Caco-2 (cell line): Measurements from ENCODE around the gene OR6M1. TPM values are rescaled to one million over a fixed set of nuclear protein-coding genes. Genes with fewer than 3 reads are reported as not detected.

ENCODE experiments used
- BruUV-seq: library from RNA; stranded (reverse); fragments of 400-500 nt; replicated peaks from 2 replicates; lab custom pipeline; 2021; lab: Mats Ljungman, UMichigan
- CTCF ChIA-PET: fragments of 300-600 bp; sonication (Branson Sonifier 250); formaldehyde crosslinking; loops from one replicate; lab custom pipeline; 2022; ENCODE audit warnings: antibody characterized with exemption; lab: Charles Lee
- POLR2A ChIA-PET: fragments of 300-600 bp; sonication (Branson Sonifier 250); formaldehyde crosslinking; loops from one replicate; lab custom pipeline; 2022; ENCODE audit warnings: antibody characterized with exemption; lab: Charles Lee
- DNase-seq, 2 experiments: peaks; one replicate each; pipeline versions ENCODE4 v3.0.0 to v3.0.0-alpha.2; 2020 to 2022
- H3K27me3 ChIP-seq: replicated peaks from 2 replicates; pipeline ENCODE4 v1.6.0; 2011; ENCODE audit warnings: low read length; ENCODE audit not compliant: control insufficient read depth, insufficient read depth
- H3K36me3 ChIP-seq: 2 replicates; pipeline ENCODE4 v1.5.1; 2011; ENCODE audit warnings: low read length; ENCODE audit not compliant: control insufficient read depth, insufficient read depth
- H3K4me1 ChIP-seq: fragments of 250-450 bp; sonication (Bioruptor Pico); 2 replicates; pipeline ENCODE4 v1.5.1; 2020; ENCODE audit warnings: mild to moderate bottlenecking
- H3K4me3 ChIP-seq: 2 replicates; pipeline ENCODE4 v1.5.1; 2011; ENCODE audit warnings: low read depth, mild to moderate bottlenecking, control low read depth, low read length
- H3K9me3 ChIP-seq: fragments of 250-450 bp; sonication (Bioruptor Pico); 2 replicates; pipeline ENCODE4 v1.5.1; 2020; ENCODE audit warnings: mild to moderate bottlenecking, moderate library complexity
- H3K27ac Mint-ChIP-seq: one replicate; pipeline ENCODE4 v1.8.0; 2022; ENCODE audit warnings: mixed read lengths; ENCODE audit not compliant: unreplicated experiment
- H3K27me3 Mint-ChIP-seq: one replicate; pipeline ENCODE4 v1.8.0; 2022; ENCODE audit warnings: mixed read lengths; ENCODE audit not compliant: insufficient read depth, unreplicated experiment
- H3K36me3 Mint-ChIP-seq: one replicate; pipeline ENCODE4 v1.8.0; 2022; ENCODE audit warnings: mild to moderate bottlenecking, mixed read lengths; ENCODE audit not compliant: insufficient read depth, unreplicated experiment
- H3K4me1 Mint-ChIP-seq: one replicate; pipeline ENCODE4 v1.8.0; 2022; ENCODE audit warnings: low read depth, mixed read lengths; ENCODE audit not compliant: unreplicated experiment
- H3K4me3 Mint-ChIP-seq: one replicate; pipeline ENCODE4 v1.8.0; 2022; ENCODE audit warnings: mild to moderate bottlenecking, moderate library complexity, mixed read lengths; ENCODE audit not compliant: unreplicated experiment
- H3K9me3 Mint-ChIP-seq: one replicate; pipeline ENCODE4 v1.8.0; 2022; ENCODE audit warnings: mixed read lengths; ENCODE audit not compliant: unreplicated experiment
- intact Hi-C: fragments of 100-400 bp; cut with micrococcal nuclease; formaldehyde crosslinking; loops from one replicate; pipeline ENCODE4 v1.10.0; 2022; ENCODE audit not compliant: unreplicated experiment
- total RNA-seq: library from RNA; stranded (reverse); gene quantifications from 2 replicates; pipeline ENCODE4 v1.2.3, GENCODE V29; 2022
- TF ChIP-seq, protein P1 (sequence below), 2 experiments: fragments of 200-600 bp in 1 of 2; IDR thresholded peaks; 1 replicate in 1 of 2; 2 replicates in 1 of 2; pipeline versions ENCODE4 v1.5.1 to v1.8.0; 2011 to 2022; ENCODE audit warnings: antibody characterized with exemption in 1 of 2, control low read depth in 1 of 2, inconsistent platforms in 1 of 2, low read depth in 1 of 2, low read length in 1 of 2, mild to moderate bottlenecking in 1 of 2, moderate library complexity in 1 of 2; ENCODE audit not compliant: insufficient read depth in 1 of 2, severe bottlenecking in 1 of 2, unreplicated experiment in 1 of 2

The OR6M1 gene
- total RNA-seq, 1 experiment from 2014 or later, result not detected

DNA sequence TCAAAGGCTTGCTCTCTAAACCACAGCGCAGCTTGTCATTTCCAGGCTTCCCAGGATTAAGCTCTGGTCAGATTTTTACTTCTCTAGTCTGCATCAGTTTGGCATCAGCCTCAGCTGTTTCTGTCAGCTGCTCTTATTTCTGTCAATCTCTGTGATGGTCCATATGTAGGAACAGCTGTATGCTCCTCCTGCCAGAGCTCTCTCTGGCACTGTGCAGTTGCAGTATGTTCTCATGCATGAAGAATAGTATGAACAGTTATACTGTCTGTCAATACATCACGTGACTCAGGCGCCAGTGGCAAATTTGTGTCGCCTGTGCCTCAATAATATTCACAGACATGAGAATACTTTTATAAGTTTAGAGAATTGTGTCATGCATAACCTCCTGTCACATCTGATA, 6.7 kb downstream of the OR6M1 start:
- no peaks in the 10 kb centered on the region for H3K9me3 ChIP-seq
- no peak overlapping the region for H3K4me3 ChIP-seq
- no TSS peak for BruUV-seq
- TF ChIP-seq, protein P1, sequence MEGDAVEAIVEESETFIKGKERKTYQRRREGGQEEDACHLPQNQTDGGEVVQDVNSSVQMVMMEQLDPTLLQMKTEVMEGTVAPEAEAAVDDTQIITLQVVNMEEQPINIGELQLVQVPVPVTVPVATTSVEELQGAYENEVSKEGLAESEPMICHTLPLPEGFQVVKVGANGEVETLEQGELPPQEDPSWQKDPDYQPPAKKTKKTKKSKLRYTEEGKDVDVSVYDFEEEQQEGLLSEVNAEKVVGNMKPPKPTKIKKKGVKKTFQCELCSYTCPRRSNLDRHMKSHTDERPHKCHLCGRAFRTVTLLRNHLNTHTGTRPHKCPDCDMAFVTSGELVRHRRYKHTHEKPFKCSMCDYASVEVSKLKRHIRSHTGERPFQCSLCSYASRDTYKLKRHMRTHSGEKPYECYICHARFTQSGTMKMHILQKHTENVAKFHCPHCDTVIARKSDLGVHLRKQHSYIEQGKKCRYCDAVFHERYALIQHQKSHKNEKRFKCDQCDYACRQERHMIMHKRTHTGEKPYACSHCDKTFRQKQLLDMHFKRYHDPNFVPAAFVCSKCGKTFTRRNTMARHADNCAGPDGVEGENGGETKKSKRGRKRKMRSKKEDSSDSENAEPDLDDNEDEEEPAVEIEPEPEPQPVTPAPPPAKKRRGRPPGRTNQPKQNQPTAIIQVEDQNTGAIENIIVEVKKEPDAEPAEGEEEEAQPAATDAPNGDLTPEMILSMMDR (IDR thresholded peaks at IDR 0.05; ENCODE audit: insufficient read depth in 1 of 2, low read depth in 1 of 2, low read length in 1 of 2, severe bottlenecking in 1 of 2, unreplicated experiment in 1 of 2), result no peak
- H3K36me3 ChIP-seq, result no peaks in the 10 kb centered on the region
- Mint-ChIP-seq H3K4me1 (peaks cover 26% of the 10 kb centered on the region), H3K9me3 (peaks cover 21% of the 10 kb centered on the region), H3K36me3 (no peaks in the 10 kb centered on the region), H3K27me3 (peaks cover 3% of the 10 kb centered on the region), H3K27ac (no peak overlapping the region), H3K4me3 (no peak overlapping the region)
- CTCF ChIA-PET, result interaction anchor here (0.7 kb wide), 1 partner anchor 270 kb away, joined by 3 read pairs; no protein-coding TSS in a partner anchor
- H3K27me3 ChIP-seq, result no peaks in the 10 kb centered on the region
- POLR2A ChIA-PET, result no interaction called here
- H3K4me1 ChIP-seq, result peaks cover 1% of the 10 kb centered on the region; the same call in 1 of the 2 replicates
- DNase-seq, result no peak
- intact Hi-C loops, result loop anchor here (1.0 kb wide), 1 partner anchor 14 kb away; no protein-coding TSS in a partner anchor

DNA sequence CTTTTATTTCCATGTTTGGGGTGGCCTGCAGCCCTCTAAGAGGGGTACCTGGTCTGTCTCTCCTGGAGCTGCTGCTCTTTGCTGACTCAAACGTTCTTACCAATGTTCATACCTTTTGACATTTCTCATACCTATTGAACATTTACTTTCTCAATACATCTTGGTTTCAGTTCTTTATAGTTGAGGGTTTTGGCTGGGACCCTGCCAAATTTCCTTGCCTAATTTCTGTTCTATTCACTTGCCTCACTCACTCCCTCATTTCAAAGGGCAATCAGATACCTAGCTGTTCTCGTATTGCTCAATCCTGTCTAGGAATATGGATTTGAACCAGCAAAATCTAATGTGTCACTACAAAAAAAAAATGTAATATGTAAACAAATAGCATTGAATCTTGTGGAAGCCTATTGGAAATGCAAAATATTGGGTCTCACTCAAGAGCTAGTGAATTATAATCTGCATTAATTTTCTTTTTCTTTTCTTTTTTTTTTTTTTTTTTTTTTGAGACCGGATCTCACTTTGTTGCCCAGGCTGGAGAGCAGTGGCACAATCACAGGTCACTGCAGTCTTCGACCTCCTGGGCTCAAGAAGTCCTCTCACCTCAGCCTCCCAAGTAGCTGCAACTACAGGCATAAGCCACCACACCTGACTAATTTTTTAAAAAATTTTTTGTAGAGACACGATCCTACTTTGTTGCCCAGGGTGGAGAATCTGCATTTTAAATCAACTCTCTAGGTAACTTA, 7.5 kb downstream of the OR6M1 start:
- H3K4me3 ChIP-seq, result no peak overlapping the region
- H3K27me3 Mint-ChIP-seq, result peaks cover 3% of the 10 kb centered on the region
- H3K27ac Mint-ChIP-seq, result no peak overlapping the region
- H3K4me1 Mint-ChIP-seq, result peaks cover 31% of the 10 kb centered on the region
- H3K4me1 ChIP-seq, result peaks cover 7% of the 10 kb centered on the region; the same call in 1 of the 2 replicates
- peaks cover 28% of the 10 kb centered on the region for H3K9me3 Mint-ChIP-seq
- BruUV-seq, result no TSS peak
- H3K27me3 ChIP-seq, result no peaks in the 10 kb centered on the region
- TF ChIP-seq, protein P1 (IDR thresholded peaks at IDR 0.05; ENCODE audit: insufficient read depth in 1 of 2, low read depth in 1 of 2, low read length in 1 of 2, severe bottlenecking in 1 of 2, unreplicated experiment in 1 of 2), result no peak
- no peaks in the 10 kb centered on the region for H3K36me3 Mint-ChIP-seq
- no peaks in the 10 kb centered on the region for H3K9me3 ChIP-seq
- CTCF ChIA-PET, result interaction anchor here (0.7 kb wide), 1 partner anchor 271 kb away, joined by 3 read pairs; no protein-coding TSS in a partner anchor
- H3K36me3 ChIP-seq, result no peaks in the 10 kb centered on the region
- H3K4me3 Mint-ChIP-seq, result no peak overlapping the region
- no peak for DNase-seq
- POLR2A ChIA-PET, result no interaction called here
- intact Hi-C loops, result loop anchor here (1.0 kb wide), 1 partner anchor 13 kb away; no protein-coding TSS in a partner anchor

DNA sequence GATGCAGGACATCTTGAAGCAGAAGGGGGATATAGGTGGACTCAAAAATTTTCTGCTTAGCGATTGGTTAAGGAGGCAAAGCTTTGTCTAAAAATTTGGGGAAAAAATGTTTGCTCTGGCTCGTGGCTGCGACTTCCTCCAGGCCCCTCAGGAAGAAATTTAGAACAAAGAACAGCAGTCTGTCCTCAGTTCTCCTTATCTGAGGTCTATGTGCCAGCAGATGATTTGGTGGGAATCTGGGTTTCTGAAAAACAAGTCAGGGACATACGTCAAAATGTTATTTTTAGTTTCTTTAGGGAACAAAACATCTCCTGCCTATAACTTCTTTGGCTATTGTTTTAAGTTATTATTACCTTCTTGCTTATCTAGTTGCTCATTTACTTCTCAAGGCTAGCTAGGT, 8.1 kb downstream of the OR6M1 start:
- intact Hi-C loops, result no loop called here
- H3K36me3 ChIP-seq, result no peaks in the 10 kb centered on the region
- Mint-ChIP-seq H3K4me1 (peaks cover 31% of the 10 kb centered on the region), H3K4me3 (no peak overlapping the region), H3K27me3 (peaks cover 3% of the 10 kb centered on the region), H3K9me3 (peaks cover 28% of the 10 kb centered on the region), H3K36me3 (peaks cover 4% of the 10 kb centered on the region), H3K27ac (no peak overlapping the region)
- no TSS peak for BruUV-seq
- no peaks in the 10 kb centered on the region for H3K27me3 ChIP-seq
- TF ChIP-seq, protein P1 (IDR thresholded peaks at IDR 0.05; ENCODE audit: insufficient read depth in 1 of 2, low read depth in 1 of 2, low read length in 1 of 2, severe bottlenecking in 1 of 2, unreplicated experiment in 1 of 2), result no peak
- no peak for DNase-seq
- no peaks in the 10 kb centered on the region for H3K9me3 ChIP-seq
- POLR2A ChIA-PET, result no interaction called here
- H3K4me1 ChIP-seq, result peaks cover 7% of the 10 kb centered on the region; the same call in 1 of the 2 replicates
- CTCF ChIA-PET, result no interaction called here
- no peak overlapping the region for H3K4me3 ChIP-seq
